Mesenteric fat pad (tissue), 1 donor: ENCODE results near the gene EPAS1. TPM values are rescaled to one million over a fixed set of nuclear protein-coding genes. Genes with fewer than 3 reads are reported as not detected.

Experiments
- DNase-seq: peaks from one replicate; pipeline ENCODE4 v3.0.0-alpha.2; 2020; ENCODE audit warnings: low spot score
- total RNA-seq: library from RNA; stranded (reverse); fragmentation: NEBNext Ultra II Directional; extraction: Animal tissue kit (Norgen Biotek cat#: 25700); gene quantifications from one replicate; pipeline ENCODE4 v1.2.1, GENCODE V29; 2021
- donor health status: DM: yes; HTN: yes; CAD: no.

Gene EPAS1
- total RNA-seq, 1 donor from 2014 or later, result 717 TPM

- no peak for DNase-seq
Measured at GRCh38 chr2:46273225-46273863, 23.9 kb upstream of the EPAS1 start.

- no peak for DNase-seq
Measured at GRCh38 chr2:46273919-46274318, 23.3 kb upstream of the EPAS1 start.

DNA sequence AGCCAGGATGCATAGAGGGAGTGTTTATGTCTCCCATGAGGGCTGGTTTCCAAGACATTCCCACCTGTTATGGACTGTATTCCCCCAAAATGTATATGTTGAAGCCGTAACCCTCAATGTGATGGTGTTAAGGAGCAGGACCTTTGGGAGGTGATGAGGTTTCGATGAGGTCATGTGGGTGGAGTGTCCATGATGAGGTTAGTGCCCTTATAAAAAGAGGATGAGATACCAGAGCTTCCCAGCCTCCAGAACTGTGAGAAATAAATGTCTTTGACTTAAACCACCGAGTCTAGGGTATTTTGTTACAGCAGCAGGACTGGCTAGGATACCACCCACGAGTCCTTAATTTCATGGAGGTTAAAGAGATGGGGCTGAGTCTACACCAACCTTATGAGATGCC lies 22.6 kb upstream of the EPAS1 start:
- DNase-seq, result no peak

GRCh38 chr2:46275995-46276394 lies 21.2 kb upstream of the EPAS1 start:
- DNase-seq, result no peak

DNA sequence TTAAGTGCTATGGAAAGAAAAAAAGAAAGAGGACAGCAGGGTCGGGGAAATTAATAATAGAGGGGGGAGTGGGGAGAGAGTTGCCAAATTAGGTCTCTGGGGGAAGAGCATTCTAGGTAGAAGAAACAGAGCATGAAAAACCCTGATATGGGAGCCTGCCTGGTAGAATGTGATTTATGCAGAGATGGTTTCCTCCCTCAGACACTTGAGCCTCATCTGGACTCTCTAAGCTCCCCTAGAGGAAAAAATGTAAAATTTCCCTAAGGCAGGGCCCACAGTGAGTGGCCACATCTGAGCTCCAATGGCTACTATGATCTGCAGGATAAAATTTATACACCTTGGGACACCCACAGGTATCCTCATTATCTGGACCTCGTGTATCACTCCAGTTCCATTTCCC lies 20.6 kb upstream of the EPAS1 start:
- no peak for DNase-seq

DNA sequence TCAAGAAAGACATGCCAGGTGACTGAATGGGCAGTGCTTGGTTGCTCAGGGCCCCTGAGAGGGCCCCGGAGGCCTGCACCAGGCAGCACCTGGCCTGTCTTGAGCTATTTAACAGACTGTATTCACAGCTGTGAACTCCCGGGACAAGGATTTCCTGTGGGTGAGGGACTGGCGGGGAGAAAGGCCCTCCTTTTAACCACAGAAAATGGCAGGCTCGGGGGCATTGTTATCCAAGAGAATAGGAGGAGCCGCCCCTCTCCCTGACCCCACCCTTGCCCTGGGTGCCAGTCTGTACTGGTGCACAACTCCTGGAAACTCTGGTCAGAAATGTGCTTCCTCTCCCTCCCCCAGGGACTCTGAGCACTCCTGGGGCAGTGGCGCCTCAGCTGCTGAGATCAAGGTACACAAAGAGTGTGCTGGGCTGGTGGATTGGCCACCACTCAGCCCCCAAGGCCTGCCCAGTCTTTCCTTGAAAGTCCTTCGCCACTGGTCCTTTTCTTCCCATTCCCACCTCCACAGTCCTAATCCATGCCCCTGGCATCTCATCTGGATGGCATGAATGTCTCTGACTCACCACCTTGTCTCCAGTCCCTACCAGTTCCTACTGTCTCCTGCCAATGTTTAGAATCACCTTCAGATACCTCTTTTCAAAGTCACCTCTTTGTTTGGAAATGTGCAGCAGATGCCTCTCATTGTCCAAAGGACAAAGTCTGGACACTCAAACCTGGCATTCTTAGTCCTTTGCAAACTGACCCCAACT lies 19.6 kb upstream of the EPAS1 start:
- DNase-seq, result no peak

GRCh38 chr2:46278952-46279351 lies 18.3 kb upstream of the EPAS1 start:
- DNase-seq, result no peak

DNA sequence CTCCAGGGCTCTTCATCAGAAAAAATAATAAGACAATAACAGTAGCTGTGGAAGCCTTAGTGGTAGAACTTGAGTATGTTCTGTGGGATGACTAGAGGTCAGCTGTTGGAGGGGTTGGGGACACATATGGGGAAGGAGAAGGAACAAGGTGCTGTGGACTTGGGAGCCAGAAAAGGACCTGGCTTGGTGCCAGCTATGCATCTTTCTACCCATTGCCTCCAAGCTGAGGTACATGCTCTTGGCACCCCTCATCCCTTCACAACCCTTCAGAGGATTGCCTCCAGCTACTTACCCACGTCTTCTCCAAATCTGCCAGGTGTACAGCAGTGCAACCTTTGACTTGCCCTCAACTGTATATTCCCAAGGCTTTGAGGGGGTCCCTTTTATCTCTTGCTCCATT lies 15.3 kb upstream of the EPAS1 start:
- no peak for DNase-seq

DNA sequence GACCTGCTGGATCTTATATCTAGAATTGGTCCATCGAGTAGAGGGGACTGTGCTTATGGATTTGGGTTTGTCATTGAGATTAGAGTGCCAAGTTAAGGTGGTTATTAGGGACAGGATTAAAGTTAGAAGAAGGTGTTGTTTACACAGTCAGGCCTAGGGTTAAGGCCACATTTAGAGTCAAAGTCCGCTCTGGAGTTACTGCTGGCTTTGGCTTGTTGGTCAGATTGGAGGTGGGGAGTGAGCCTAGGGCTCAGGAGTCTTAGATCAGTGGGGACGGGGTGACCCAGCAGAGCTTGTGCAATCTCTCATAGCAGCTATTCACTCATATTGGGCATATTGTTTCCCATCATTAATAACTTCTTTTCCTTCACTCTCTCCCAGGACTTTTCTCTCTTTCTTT lies 13.5 kb upstream of the EPAS1 start:
- no peak for DNase-seq

GRCh38 chr2:46284260-46284659 lies 12.9 kb upstream of the EPAS1 start:
- DNase-seq, result no peak

- no peak for DNase-seq
Measured at GRCh38 chr2:46284796-46285195, 12.4 kb upstream of the EPAS1 start.

DNA sequence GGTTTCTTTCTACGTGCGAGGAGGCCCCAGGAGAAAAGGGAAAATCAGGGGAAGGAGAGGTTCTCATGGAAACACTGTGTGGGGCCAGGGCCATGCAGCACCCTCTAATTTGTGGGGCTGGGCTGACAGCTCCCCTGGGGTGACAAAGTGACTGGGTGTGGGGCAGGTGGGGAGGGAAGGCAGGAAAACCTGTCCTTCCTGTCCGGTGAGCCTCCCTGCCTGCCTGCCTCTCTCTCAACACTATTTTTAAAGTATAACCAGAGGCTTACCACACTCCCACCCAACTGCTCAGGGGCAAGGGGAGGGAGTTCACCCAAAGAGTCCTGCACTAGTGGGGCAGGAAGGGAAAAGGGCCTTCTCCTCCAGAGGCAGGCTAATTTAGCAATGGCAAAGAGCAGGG lies 10.5 kb upstream of the EPAS1 start:
- DNase-seq, result no peak

- no peak for DNase-seq
Measured at GRCh38 chr2:46290078-46290477, 7.1 kb upstream of the EPAS1 start.

GRCh38 chr2:46293466-46293865 lies 3.7 kb upstream of the EPAS1 start:
- no peak for DNase-seq

DNA sequence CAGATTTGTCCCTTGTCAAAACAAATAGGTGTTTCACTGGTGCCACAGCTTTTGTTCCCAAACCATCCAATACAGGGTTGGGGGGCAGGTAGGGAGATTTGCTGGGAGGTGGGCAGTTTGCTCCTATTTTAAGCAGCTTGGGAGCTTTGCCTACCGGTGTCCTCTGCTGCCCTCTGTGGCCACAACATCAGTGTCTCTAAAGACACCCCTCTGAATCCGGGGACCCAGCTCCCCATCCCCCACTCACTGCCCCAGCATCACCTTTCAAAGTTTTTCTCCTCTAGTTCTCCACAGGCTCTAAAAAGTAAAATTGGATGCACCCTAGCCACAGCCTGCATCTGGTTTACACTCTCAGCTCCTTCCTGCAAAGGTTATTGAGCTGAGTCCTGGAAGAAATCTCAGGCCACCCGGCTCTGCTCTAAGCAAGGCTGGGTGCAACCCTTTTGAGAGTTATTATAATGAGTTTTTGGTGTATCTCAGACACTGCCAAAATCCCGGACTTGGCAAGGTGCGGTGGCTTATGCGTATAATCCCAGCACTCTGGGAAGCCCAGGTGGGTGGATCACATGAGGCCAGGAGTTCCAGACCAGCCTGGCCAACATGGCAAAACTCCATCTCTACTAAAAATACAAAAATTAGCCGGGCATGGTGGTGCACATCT lies 2.9 kb upstream of the EPAS1 start:
- DNase-seq, result no peak

DNA sequence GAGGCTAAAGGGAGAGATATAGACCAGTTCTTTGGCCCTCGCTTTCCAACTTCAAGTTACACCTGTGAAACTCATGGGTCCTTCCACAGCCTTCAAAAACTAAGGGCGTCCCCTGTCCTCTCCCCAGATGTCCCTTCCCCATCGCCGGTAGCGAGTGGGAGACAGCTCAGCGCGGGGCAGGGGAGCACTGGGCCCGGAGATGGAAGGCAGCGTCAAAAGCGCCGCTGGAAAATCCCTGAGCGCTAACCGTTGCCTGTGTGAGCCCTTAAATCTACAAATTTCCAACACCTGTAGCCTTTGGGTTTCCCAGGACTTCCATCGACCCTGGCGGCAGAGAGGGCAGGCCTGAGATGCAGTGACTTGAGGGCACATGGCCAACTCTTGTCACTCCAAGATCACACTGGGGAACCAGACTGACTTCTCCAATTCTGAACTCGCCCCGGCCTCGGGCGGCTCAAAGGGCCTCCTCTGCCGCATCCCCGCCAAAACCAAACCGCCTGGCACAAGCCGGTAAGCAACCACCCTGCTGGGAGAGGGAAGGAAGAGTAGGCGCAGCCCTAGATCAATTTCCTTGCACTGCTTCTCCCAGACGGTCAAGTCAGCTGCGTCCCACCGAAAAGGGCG lies 879 bp upstream of the EPAS1 start:
- DNase-seq, result no peak

- DNase-seq, result peak; percentile 94
Measured at GRCh38 chr2:46297546-46298271, 502 bp downstream of the EPAS1 start.

- DNase-seq, result no peak
Measured at GRCh38 chr2:46298272-46298521, 990 bp downstream of the EPAS1 start.

GRCh38 chr2:46298522-46299353 lies 1.5 kb downstream of the EPAS1 start:
- DNase-seq, result peak; percentile 92

- DNase-seq, result no peak
Measured at GRCh38 chr2:46299365-46300263, 2.4 kb downstream of the EPAS1 start.
